MM.1S (cell line): Measurements from ENCODE around the gene KRT39.
"Not testable (repeated sequence)": the region's sequence is repeated elsewhere in the genome, so short reads cannot be mapped to it uniquely, and the experiment has no call there.

Experiments
- DNase-seq: peaks from one replicate; pipeline ENCODE4 v3.0.0-alpha.2; 2015
- H2AFZ ChIP-seq: fragments of 300-600 bp; sonication (generic); 2 replicates; pipeline ENCODE4 v1.6.0; 2016; ENCODE audit warnings: antibody characterized with exemption, low read length
- H3F3A ChIP-seq: fragments of 300-600 bp; sonication (generic); 2 replicates; pipeline ENCODE4 v1.6.1; 2016; ENCODE audit warnings: mild to moderate bottlenecking, antibody characterized with exemption, low read length, moderate library complexity, mixed read lengths; ENCODE audit not compliant: insufficient read depth
- H3K27ac ChIP-seq: fragments of 300-600 bp; sonication (generic); 2 replicates; pipeline ENCODE4 v1.5.1; 2016; ENCODE audit warnings: mild to moderate bottlenecking, low read length
- H3K27me3 ChIP-seq: fragments of 300-600 bp; sonication (generic); replicated peaks from 2 replicates; pipeline ENCODE4 v1.6.0; 2016; ENCODE audit warnings: low read length; ENCODE audit not compliant: insufficient read depth
- H3K36me3 ChIP-seq: fragments of 300-600 bp; sonication (generic); replicated peaks from 2 replicates; pipeline ENCODE4 v1.6.1; 2016; ENCODE audit warnings: mild to moderate bottlenecking, low read length, mixed read lengths; ENCODE audit not compliant: insufficient read depth
- H3K4me1 ChIP-seq: fragments of 300-600 bp; sonication (generic); 2 replicates; pipeline ENCODE4 v1.6.1; 2016; ENCODE audit warnings: low read length, mixed read lengths
- H3K4me2 ChIP-seq: fragments of 300-600 bp; sonication (generic); 2 replicates; pipeline ENCODE4 v1.6.0; 2016; ENCODE audit warnings: low read depth, low read length
- H3K4me3 ChIP-seq: fragments of 300-600 bp; sonication (generic); 2 replicates; pipeline ENCODE4 v1.5.1; 2016; ENCODE audit warnings: low read length, mixed read lengths
- H3K79me2 ChIP-seq: fragments of 300-600 bp; sonication (generic); 2 replicates; pipeline ENCODE4 v1.6.1; 2016; ENCODE audit warnings: mixed run types, low read length, mixed read lengths
- H3K9ac ChIP-seq: fragments of 300-600 bp; sonication (generic); 2 replicates; pipeline ENCODE4 v1.6.1; 2016; ENCODE audit warnings: low read length, mixed read lengths
- H3K9me2 ChIP-seq: fragments of 300-600 bp; sonication (generic); replicated peaks from 2 replicates; pipeline ENCODE4 v1.6.1; 2016; ENCODE audit warnings: mild to moderate bottlenecking, low read length, mixed read lengths; ENCODE audit not compliant: insufficient read depth
- H3K9me3 ChIP-seq: fragments of 300-600 bp; sonication (generic); replicated peaks from 2 replicates; pipeline ENCODE4 v1.6.1; 2016; ENCODE audit warnings: mild to moderate bottlenecking, low read length, mixed read lengths; ENCODE audit not compliant: insufficient read depth
- H4K20me1 ChIP-seq: fragments of 300-600 bp; sonication (generic); 2 replicates; pipeline ENCODE4 v1.6.1; 2016; ENCODE audit warnings: mild to moderate bottlenecking, low read length, moderate library complexity, mixed read lengths; ENCODE audit not compliant: insufficient read depth
- EZH2 ChIP-seq: fragments of 300-600 bp; sonication (generic); optimal IDR thresholded peaks from 2 replicates; pipeline ENCODE3; 2017; ENCODE audit warnings: low read depth, mild to moderate bottlenecking, antibody characterized with exemption, low read length, mixed read lengths
- EZH2phosphoT487 ChIP-seq: fragments of 300-600 bp; sonication (generic); IDR thresholded peaks from 2 replicates; pipeline ENCODE4 v1.6.1; 2018; ENCODE audit warnings: antibody characterized with exemption, low read length
- TF ChIP-seq, protein P1 (sequence below): fragments of 300-600 bp; sonication (generic); IDR thresholded peaks from 2 replicates; pipeline ENCODE4 v1.5.1; 2016; ENCODE audit warnings: antibody characterized with exemption, low read length, mixed read lengths

The KRT39 gene

DNA sequence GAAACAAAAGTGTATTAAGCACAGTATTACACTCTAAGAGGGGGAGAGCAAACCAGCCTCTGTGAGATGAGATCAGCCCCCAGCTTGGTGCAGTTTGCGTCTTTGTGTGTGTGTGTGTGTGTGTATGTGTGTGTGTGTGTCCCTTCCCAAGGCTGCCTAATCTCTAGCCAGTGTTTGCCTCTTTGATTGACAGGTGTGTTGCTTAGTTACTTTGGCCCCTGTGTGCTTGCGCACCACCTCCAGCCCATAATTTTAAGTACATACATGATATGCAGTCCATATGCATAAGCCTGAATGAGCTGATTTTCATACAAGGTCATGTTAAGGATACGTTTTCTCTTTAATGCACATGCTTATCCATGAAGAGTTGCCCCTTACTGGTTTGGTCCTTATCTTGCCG is 35.0 kb upstream of the KRT39 start:
- Histone ChIP-seq H3K9me3 (no peaks in the 10 kb centered on the region), H3F3A (no peaks in the 10 kb centered on the region), H3K27me3 (no peaks in the 10 kb centered on the region), H3K4me1 (no peaks in the 10 kb centered on the region), H3K4me3 (no peak overlapping the region), H2AFZ (no peak overlapping the region), H3K79me2 (no peaks in the 10 kb centered on the region), H4K20me1 (no peaks in the 10 kb centered on the region), H3K36me3 (no peaks in the 10 kb centered on the region), H3K4me2 (no peak overlapping the region), H3K9me2 (no peaks in the 10 kb centered on the region; the same call in 1 of the 2 replicates), H3K9ac (no peak overlapping the region), H3K27ac (no peak overlapping the region)
- no peak for TF ChIP-seq EZH2
- TF ChIP-seq, protein P1, sequence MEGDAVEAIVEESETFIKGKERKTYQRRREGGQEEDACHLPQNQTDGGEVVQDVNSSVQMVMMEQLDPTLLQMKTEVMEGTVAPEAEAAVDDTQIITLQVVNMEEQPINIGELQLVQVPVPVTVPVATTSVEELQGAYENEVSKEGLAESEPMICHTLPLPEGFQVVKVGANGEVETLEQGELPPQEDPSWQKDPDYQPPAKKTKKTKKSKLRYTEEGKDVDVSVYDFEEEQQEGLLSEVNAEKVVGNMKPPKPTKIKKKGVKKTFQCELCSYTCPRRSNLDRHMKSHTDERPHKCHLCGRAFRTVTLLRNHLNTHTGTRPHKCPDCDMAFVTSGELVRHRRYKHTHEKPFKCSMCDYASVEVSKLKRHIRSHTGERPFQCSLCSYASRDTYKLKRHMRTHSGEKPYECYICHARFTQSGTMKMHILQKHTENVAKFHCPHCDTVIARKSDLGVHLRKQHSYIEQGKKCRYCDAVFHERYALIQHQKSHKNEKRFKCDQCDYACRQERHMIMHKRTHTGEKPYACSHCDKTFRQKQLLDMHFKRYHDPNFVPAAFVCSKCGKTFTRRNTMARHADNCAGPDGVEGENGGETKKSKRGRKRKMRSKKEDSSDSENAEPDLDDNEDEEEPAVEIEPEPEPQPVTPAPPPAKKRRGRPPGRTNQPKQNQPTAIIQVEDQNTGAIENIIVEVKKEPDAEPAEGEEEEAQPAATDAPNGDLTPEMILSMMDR, result no peak
- TF ChIP-seq EZH2phosphoT487, result no peak
- DNase-seq, result no peak

DNA sequence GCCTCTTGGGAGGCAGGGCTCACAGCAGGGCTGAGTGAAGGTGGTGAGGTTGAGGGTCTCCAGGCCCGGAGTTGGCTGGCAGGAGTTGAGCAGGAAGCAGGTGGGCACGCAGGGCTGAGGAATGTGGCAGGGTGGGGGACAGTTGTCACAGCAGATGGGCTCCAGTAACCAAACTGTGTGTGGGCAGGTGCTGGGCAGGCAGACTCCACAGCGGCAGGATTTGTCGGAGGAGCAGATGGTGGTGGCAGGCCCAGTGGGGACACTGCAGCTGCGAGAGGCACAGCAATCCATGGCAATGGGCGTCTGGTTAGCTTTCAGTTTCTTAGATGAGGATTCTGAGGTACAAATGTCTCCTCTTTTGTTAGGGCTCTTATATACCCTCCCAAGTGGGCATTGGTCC is 32.8 kb upstream of the KRT39 start, which contains the start of gene KRTAP3-2:
Gene KRTAP3-2 (minus strand): TSS at position 344 of the 400 bp plus-strand sequence. CDS start 53 bp downstream, at position 291.
- not testable (repeated sequence) for DNase-seq, H3K4me2 ChIP-seq, H2AFZ ChIP-seq, H3K27me3 ChIP-seq, H3K4me3 ChIP-seq, H3K9me3 ChIP-seq, H3K27ac ChIP-seq, H3K4me1 ChIP-seq, H3K9me2 ChIP-seq, H3K36me3 ChIP-seq, H3F3A ChIP-seq, H3K9ac ChIP-seq, H3K79me2 ChIP-seq, H4K20me1 ChIP-seq

DNA sequence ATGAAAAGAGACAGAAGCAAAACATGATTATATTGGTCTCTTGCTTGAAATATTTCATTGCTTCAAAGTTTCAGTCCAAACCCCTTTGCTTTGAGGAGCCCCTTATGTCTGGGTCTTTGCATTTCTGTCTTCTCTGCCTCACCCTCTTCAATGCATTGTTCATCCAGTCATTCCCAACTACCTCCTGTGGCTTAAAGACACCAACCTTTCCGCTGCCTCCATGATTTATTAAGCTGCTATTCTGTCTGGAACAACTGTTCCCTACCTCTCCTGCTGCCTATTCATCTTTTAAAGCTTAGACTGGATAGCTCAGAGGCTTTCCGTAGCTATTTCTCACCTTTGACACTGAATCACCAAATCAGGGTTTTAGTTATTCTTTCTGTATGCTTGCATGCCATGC is 30.6 kb upstream of the KRT39 start:
- H3K9me2 ChIP-seq, result no peaks in the 10 kb centered on the region
- H3K9me3 ChIP-seq, result no peaks in the 10 kb centered on the region
- no peaks in the 10 kb centered on the region for H3K79me2 ChIP-seq
- no peak for TF ChIP-seq EZH2phosphoT487
- no peak for TF ChIP-seq EZH2
- TF ChIP-seq, protein P1, result no peak
- H3K4me2 ChIP-seq, result no peak overlapping the region
- no peak overlapping the region for H3K9ac ChIP-seq
- H3K4me1 ChIP-seq, result no peaks in the 10 kb centered on the region
- DNase-seq, result no peak
- no peaks in the 10 kb centered on the region for H4K20me1 ChIP-seq
- H3K36me3 ChIP-seq, result no peaks in the 10 kb centered on the region
- H2AFZ ChIP-seq, result no peak overlapping the region
- no peak overlapping the region for H3K27ac ChIP-seq
- H3K27me3 ChIP-seq, result no peaks in the 10 kb centered on the region
- H3K4me3 ChIP-seq, result no peak overlapping the region
- no peaks in the 10 kb centered on the region for H3F3A ChIP-seq

DNA sequence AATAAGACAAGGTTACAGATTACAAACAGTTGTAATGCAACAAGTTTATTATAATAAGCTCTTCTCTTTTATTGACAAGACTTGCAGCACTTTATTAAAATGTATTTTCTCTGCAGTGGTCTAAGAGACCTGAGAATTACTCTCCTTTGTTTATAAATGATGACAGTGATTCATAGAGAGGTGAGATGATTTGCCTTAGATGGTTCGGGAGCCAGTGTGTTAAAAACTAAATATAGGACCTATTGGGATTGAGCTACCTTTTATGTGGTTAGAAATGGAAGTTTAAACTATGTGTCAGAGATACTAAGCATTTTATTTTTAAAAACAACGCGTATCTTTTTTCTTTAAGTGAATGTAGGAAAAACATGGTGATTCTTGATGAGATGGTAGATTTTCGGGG is 30.1 kb upstream of the KRT39 start:
- H4K20me1 ChIP-seq, result no peaks in the 10 kb centered on the region
- DNase-seq, result no peak
- no peak overlapping the region for H3K27ac ChIP-seq
- H2AFZ ChIP-seq, result no peak overlapping the region
- H3K9ac ChIP-seq, result no peak overlapping the region
- H3K79me2 ChIP-seq, result no peaks in the 10 kb centered on the region
- no peaks in the 10 kb centered on the region for H3K4me1 ChIP-seq
- H3K4me3 ChIP-seq, result no peak overlapping the region
- H3K36me3 ChIP-seq, result no peaks in the 10 kb centered on the region
- no peaks in the 10 kb centered on the region for H3K27me3 ChIP-seq
- TF ChIP-seq, protein P1, result no peak
- TF ChIP-seq EZH2phosphoT487 (no peak), EZH2 (no peak)
- no peaks in the 10 kb centered on the region for H3K9me3 ChIP-seq
- no peaks in the 10 kb centered on the region for H3K9me2 ChIP-seq
- H3K4me2 ChIP-seq, result no peak overlapping the region
- no peaks in the 10 kb centered on the region for H3F3A ChIP-seq
